BLaER1 (cell line): Measurements from ENCODE around the gene GRIA4.

Experiments
- H3K27ac ChIP-seq: shearing (Covaris generic); formaldehyde crosslinking; 2 replicates; pipeline ENCODE4 v1.8.1; 2022
- H3K27me3 ChIP-seq: shearing (Covaris generic); formaldehyde crosslinking; 2 replicates; pipeline ENCODE4 v1.8.1; 2022
- H3K36me3 ChIP-seq: shearing (Covaris generic); formaldehyde crosslinking; 2 replicates; pipeline ENCODE4 v1.8.1; 2022
- H3K4me1 ChIP-seq: shearing (Covaris generic); formaldehyde crosslinking; 2 replicates; pipeline ENCODE4 v1.8.1; 2022
- H3K4me2 ChIP-seq: shearing (Covaris generic); formaldehyde crosslinking; 2 replicates; pipeline ENCODE4 v1.8.1; 2022
- H3K4me3 ChIP-seq: shearing (Covaris generic); formaldehyde crosslinking; 2 replicates; pipeline ENCODE4 v1.8.1; 2022
- H3K9ac ChIP-seq: shearing (Covaris generic); formaldehyde crosslinking; 2 replicates; pipeline ENCODE4 v1.8.1; 2022
- H3K9me3 ChIP-seq: shearing (Covaris generic); formaldehyde crosslinking; 2 replicates; pipeline ENCODE4 v1.8.1; 2022
- H4K20me1 ChIP-seq: shearing (Covaris generic); formaldehyde crosslinking; 2 replicates; pipeline ENCODE4 v1.8.1; 2022
- Cebpa-rat ChIP-seq: shearing (Covaris generic); IDR thresholded peaks from 2 replicates; pipeline ENCODE4 v1.8.1; 2022

GRIA4 gene

GRCh38 chr11:105603156-105603555 lies 6.7 kb upstream of the GRIA4 start:
- H3K27me3 ChIP-seq = no peaks in the 10 kb centered on the region
- H4K20me1 ChIP-seq = no peaks in the 10 kb centered on the region
- no peak for TF ChIP-seq Cebpa-rat
- H3K9ac ChIP-seq = no peak overlapping the region
- no peaks in the 10 kb centered on the region for H3K36me3 ChIP-seq
- no peak overlapping the region for H3K27ac ChIP-seq
- no peaks in the 10 kb centered on the region for H3K4me1 ChIP-seq
- H3K4me3 ChIP-seq = no peak overlapping the region
- no peak overlapping the region for H3K4me2 ChIP-seq
- no peaks in the 10 kb centered on the region; the same call in 1 of the 2 replicates for H3K9me3 ChIP-seq

DNA sequence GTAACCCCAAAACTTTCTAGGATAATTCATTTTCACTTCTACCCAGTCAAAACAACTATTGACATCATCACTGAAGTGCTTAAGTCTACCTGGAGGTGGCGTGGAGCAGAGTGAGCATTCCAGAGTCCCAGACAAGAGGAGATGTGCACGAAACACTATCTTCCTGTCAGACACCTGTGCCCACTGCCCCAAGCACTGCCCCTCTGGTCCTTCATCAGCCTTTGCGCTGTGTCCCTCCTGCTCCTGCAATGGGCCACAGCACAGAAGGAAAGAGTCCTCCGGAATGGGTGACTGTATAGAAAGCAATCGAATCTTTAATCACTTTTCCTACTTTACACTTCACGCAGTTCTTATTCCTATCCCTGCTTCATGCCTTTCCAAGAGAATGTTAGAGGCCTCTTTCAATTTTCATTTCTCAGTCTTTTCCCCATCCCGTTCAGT lies 512 bp upstream of the GRIA4 start:
- H3K4me1 ChIP-seq = no peaks in the 10 kb centered on the region
- H3K4me2 ChIP-seq = no peak overlapping the region
- no peak overlapping the region for H3K9ac ChIP-seq
- H3K27ac ChIP-seq = no peak overlapping the region
- no peak for TF ChIP-seq Cebpa-rat
- H4K20me1 ChIP-seq = no peaks in the 10 kb centered on the region; the same call in 1 of the 2 replicates
- H3K4me3 ChIP-seq = no peak overlapping the region
- no peaks in the 10 kb centered on the region for H3K27me3 ChIP-seq
- H3K9me3 ChIP-seq = no peaks in the 10 kb centered on the region
- no peaks in the 10 kb centered on the region for H3K36me3 ChIP-seq

DNA sequence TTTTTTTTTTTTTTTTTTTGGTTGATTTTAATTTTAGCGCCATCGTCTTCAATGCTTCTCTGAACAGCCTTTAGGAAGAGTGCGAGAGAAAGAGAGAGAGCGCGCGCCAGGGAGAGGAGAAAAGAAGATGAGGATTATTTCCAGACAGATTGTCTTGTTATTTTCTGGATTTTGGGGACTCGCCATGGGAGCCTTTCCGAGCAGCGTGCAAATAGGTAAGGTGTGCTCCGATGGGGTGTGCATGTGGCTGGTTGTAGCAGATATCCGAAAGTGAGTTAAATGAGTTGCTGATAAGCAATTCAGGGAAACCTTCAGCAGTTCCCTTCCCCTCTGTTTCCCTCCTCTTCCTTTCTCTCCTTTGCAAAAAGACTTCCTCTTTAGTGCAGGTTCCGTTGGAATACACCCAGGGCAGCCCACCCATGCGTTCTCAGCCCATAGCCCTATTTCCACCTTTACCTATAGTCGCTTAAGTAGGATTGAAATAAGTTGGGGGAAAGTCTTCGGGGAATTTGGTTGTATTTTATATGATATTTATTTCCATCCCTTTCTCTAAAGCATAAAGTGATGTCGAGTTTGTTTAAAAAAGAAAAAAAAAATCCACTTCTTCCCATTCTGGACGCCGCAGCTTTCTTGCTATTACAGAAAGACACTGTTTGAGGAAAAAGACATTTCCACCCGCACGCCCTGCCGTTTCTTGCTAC lies 1.1 kb downstream of the GRIA4 start:
- Histone ChIP-seq H3K36me3 (no peaks in the 10 kb centered on the region), H3K4me1 (no peaks in the 10 kb centered on the region), H3K27me3 (no peaks in the 10 kb centered on the region), H3K27ac (no peak overlapping the region), H3K9me3 (no peaks in the 10 kb centered on the region), H4K20me1 (no peaks in the 10 kb centered on the region; the same call in 1 of the 2 replicates), H3K4me3 (no peak overlapping the region), H3K9ac (no peak overlapping the region), H3K4me2 (no peak overlapping the region)
- no peak for TF ChIP-seq Cebpa-rat

DNA sequence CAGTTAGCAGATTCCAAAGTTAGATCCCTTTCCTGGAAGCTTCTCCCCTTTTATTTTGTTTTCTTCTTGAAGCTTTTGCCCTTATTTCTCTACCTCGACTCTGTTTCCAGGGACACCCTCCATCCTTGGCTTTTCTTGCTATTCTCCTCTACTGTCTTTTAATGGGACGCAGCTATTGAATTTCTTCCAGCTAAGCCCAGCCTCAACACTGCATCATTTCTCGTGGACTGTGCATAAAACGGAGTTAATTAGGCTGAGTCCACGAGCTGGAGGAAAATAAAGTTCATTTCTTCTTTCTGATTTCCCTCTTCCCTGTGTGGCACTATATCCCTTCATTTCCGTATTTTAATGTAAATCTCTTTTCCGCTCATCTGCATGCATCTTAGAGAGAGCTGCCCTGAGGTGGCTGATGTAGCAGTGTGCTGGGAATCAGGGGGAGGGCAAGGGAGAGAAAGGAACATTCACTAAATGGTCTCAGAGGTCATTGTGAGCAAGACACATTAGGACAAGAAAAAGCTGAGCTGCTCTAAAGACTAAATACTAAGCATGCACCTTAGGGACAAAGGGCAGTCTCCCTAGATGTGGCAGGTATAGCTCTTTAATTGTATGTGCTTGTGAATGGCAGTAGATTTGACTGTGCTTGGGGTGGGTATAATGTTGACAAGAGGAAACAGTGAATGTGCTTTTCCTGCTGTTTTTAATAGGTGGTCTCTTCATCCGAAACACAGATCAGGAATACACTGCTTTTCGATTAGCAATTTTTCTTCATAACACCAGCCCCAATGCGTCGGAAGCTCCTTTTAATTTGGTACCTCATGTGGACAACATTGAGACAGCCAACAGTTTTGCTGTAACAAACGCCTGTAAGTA lies 1.9 kb downstream of the GRIA4 start:
- no peak overlapping the region for H3K4me3 ChIP-seq
- H3K27ac ChIP-seq = no peak overlapping the region
- no peak for TF ChIP-seq Cebpa-rat
- no peaks in the 10 kb centered on the region for H3K27me3 ChIP-seq
- H3K36me3 ChIP-seq = no peaks in the 10 kb centered on the region
- no peaks in the 10 kb centered on the region for H3K4me1 ChIP-seq
- H3K9me3 ChIP-seq = no peaks in the 10 kb centered on the region
- H3K9ac ChIP-seq = no peak overlapping the region
- no peaks in the 10 kb centered on the region; the same call in 1 of the 2 replicates for H4K20me1 ChIP-seq
- no peak overlapping the region for H3K4me2 ChIP-seq

DNA sequence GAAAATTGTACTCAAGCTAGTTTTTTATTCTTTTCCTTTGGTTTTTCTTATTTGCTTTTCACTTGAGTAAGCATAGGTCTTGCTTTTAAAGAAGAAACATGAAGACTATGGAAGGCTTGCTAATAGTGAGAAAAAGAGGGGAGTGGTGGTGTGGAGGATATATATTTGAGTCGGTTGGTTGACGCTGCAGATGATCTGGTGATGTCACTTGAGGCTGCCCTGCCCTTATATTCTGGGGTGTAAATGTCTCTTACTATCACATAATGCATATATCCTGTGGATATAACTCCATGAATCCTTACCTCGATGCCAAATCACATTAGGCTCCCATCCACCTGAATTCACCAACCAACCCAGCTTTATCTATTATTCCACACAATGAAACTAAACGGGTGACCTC lies 2.9 kb downstream of the GRIA4 start:
- H4K20me1 ChIP-seq = no peaks in the 10 kb centered on the region; the same call in 1 of the 2 replicates
- H3K4me3 ChIP-seq = no peak overlapping the region
- no peak for TF ChIP-seq Cebpa-rat
- H3K27ac ChIP-seq = no peak overlapping the region
- H3K27me3 ChIP-seq = no peaks in the 10 kb centered on the region
- H3K9ac ChIP-seq = no peak overlapping the region
- H3K4me2 ChIP-seq = no peak overlapping the region
- H3K36me3 ChIP-seq = no peaks in the 10 kb centered on the region
- no peaks in the 10 kb centered on the region for H3K4me1 ChIP-seq
- H3K9me3 ChIP-seq = no peaks in the 10 kb centered on the region

DNA sequence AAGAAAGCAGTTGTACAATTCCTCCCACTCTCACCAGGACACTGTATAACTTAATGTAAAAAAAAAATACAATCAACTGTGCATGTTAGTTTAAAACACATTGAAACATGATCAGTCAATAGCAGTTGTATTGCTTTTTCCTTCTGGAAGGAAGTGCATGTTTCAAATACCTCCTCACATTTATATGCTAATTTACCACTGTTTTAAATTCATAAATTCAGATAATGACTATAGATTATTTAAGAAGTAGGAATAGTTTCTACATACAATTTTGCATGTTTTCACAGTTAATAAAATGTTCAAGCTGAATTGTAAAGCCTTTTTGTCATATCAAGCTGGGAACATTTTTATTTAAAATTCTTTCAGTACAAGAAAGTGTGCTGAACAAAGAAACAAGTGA lies 3.3 kb downstream of the GRIA4 start:
- Histone ChIP-seq H3K9ac (no peak overlapping the region), H3K4me2 (no peak overlapping the region), H3K4me3 (no peak overlapping the region), H3K27me3 (no peaks in the 10 kb centered on the region), H4K20me1 (no peaks in the 10 kb centered on the region; the same call in 1 of the 2 replicates), H3K27ac (no peak overlapping the region), H3K9me3 (no peaks in the 10 kb centered on the region), H3K36me3 (no peaks in the 10 kb centered on the region), H3K4me1 (no peaks in the 10 kb centered on the region)
- no peak for TF ChIP-seq Cebpa-rat

GRCh38 chr11:105618343-105618955 lies 8.6 kb downstream of the GRIA4 start:
- TF ChIP-seq Cebpa-rat = no peak
- no peak overlapping the region for H3K4me3 ChIP-seq
- H3K9me3 ChIP-seq = no peaks in the 10 kb centered on the region
- no peak overlapping the region for H3K27ac ChIP-seq
- H3K36me3 ChIP-seq = no peaks in the 10 kb centered on the region
- H3K4me2 ChIP-seq = no peak overlapping the region
- H3K27me3 ChIP-seq = no peaks in the 10 kb centered on the region
- no peaks in the 10 kb centered on the region for H3K4me1 ChIP-seq
- no peak overlapping the region for H3K9ac ChIP-seq
- no peaks in the 10 kb centered on the region for H4K20me1 ChIP-seq

DNA sequence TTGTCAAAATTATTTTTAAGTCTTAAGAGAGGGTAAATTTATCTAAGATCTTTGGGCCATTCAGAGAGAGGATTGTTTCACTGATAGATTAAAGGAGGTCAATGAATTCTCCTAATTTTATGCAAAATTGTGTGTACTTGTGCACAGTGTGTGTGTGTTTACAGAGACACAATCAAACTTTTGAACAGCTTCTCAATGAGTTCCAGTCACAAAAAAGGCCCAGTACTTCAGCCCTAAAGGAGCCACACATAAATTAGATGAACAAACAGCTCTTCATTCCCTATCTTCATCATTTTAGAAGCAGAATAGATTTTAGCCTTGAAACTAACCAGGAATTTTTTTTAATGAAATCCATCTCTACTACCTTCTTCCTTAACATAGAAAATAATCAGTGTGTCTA lies 9.7 kb downstream of the GRIA4 start:
- TF ChIP-seq Cebpa-rat = no peak

GRCh38 chr11:105622016-105622415 lies 12.1 kb downstream of the GRIA4 start:
- Histone ChIP-seq H3K4me2 (no peak overlapping the region), H3K27ac (no peak overlapping the region), H3K9me3 (no peaks in the 10 kb centered on the region), H3K4me3 (no peak overlapping the region), H4K20me1 (no peaks in the 10 kb centered on the region), H3K9ac (no peak overlapping the region), H3K27me3 (no peaks in the 10 kb centered on the region), H3K36me3 (no peaks in the 10 kb centered on the region), H3K4me1 (no peaks in the 10 kb centered on the region)
- TF ChIP-seq Cebpa-rat = no peak

More for the DNA sequence above, 9.7 kb downstream of the GRIA4 start:
- Histone ChIP-seq H3K4me3 (no peak overlapping the region), H3K36me3 (no peaks in the 10 kb centered on the region), H3K4me2 (no peak overlapping the region), H4K20me1 (no peaks in the 10 kb centered on the region), H3K27me3 (no peaks in the 10 kb centered on the region), H3K27ac (no peak overlapping the region), H3K9me3 (no peaks in the 10 kb centered on the region), H3K9ac (no peak overlapping the region), H3K4me1 (no peaks in the 10 kb centered on the region)

DNA sequence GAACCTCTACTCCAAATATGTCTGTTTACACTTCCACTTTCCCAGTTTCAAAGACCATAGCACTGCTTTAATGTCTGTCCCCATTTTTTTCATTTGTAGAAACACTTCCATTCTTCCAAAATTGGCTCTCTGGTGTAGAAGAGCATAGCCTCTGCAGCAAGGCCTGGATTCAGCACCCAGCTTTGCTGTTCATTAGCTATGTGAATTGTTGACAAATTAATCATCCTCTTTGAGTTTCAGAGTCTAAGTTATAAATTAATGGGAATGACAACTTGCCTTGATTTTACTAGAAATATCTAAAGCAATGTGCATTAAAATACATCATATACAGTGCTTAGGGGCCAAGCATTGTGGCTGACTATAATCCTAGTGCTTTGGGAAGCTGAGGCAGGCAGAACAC lies 22.4 kb downstream of the GRIA4 start:
- Histone ChIP-seq H3K9me3 (no peaks in the 10 kb centered on the region), H3K27me3 (no peaks in the 10 kb centered on the region), H3K9ac (no peak overlapping the region), H3K36me3 (no peaks in the 10 kb centered on the region), H4K20me1 (no peaks in the 10 kb centered on the region), H3K4me3 (no peak overlapping the region), H3K27ac (no peak overlapping the region), H3K4me2 (no peak overlapping the region), H3K4me1 (no peaks in the 10 kb centered on the region)
- TF ChIP-seq Cebpa-rat = no peak
